HCT116 (cell line): Measurements from ENCODE around the gene CNTN4. TPM values are rescaled to one million over a fixed set of nuclear protein-coding genes. Genes with fewer than 3 reads are reported as not detected.

Experiments
- ATAC-seq: fragments of 200-7000 bp; cut with Tn5 transposase; 2 replicates; pipeline ENCODE4 v1.9.1; 2020; ENCODE audit warnings: mild to moderate bottlenecking, moderate library complexity
- BruUV-seq: library from RNA; stranded (reverse); fragments of 400-500 nt; replicated peaks from 2 replicates; lab custom pipeline; 2021; lab: Mats Ljungman, UMichigan
- CTCF ChIA-PET: fragments of 300-600 bp; sonication (Branson Sonifier 250); formaldehyde crosslinking; loops from one replicate; lab custom pipeline; 2021; ENCODE audit warnings: antibody characterized with exemption; lab: Charles Lee
- POLR2A ChIA-PET: fragments of 300-600, 350-600 bp; sonication (Branson Sonifier 250); formaldehyde crosslinking; loops from one replicate; lab custom pipeline; 2021; ENCODE audit warnings: antibody characterized with exemption; lab: Charles Lee
- RAD21 ChIA-PET, 2 experiments: fragments of 300-600 bp; sonication (Branson Sonifier 250); formaldehyde crosslinking; loops; one replicate each; lab custom pipeline; 2023; ENCODE audit warnings: low total read pairs in 2 of 2; ENCODE audit not compliant: uncharacterized antibody in 2 of 2, unreplicated experiment in 2 of 2, low non-redundant PET in 1 of 2; lab: Charles Lee
- DNase-seq: peaks from one replicate; pipeline ENCODE4 v3.0.0-alpha.2; 2010; ENCODE audit warnings: low read depth, low spot score
- H2AFZ ChIP-seq: fragments of 200-600 bp; shearing (Covaris generic), sonication (generic); 2 replicates; pipeline ENCODE4 v1.6.1; 2017; ENCODE audit warnings: low read depth, mixed run types, mixed read lengths, antibody characterized with exemption, low read length; ENCODE audit not compliant: poor library complexity, severe bottlenecking
- H3K27ac ChIP-seq: 2 replicates; pipeline ENCODE4 v1.5.1; 2012; ENCODE audit warnings: low read depth, low read length
- H3K27me3 ChIP-seq: fragments of 200-600 bp; sonication (generic); 2 replicates; pipeline ENCODE4 v1.6.1; 2016; ENCODE audit warnings: mixed run types, low read length, mixed read lengths; ENCODE audit not compliant: insufficient read depth
- H3K36me3 ChIP-seq, 2 experiments: fragments of 200-500 bp in 1 of 2; fragments of 200-600 bp in 1 of 2; sonication (Bioruptor generic) in 1 of 2; sonication (generic) in 1 of 2; 2 replicates each; pipeline versions ENCODE4 v1.5.1 to v1.6.1; 2014 to 2016; ENCODE audit warnings: low read length in 2 of 2, inconsistent platforms in 1 of 2, mixed read lengths in 1 of 2, mixed run types in 1 of 2; ENCODE audit not compliant: insufficient read depth in 2 of 2, control insufficient read depth in 1 of 2
- H3K4me1 ChIP-seq, 2 experiments: fragments of 200-600 bp in 1 of 2; sonication (generic) in 1 of 2; 2 replicates each; pipeline versions ENCODE4 v1.5.1 to v1.6.1; 2012 to 2017; ENCODE audit warnings: low read length in 2 of 2, inconsistent platforms in 1 of 2, mild to moderate bottlenecking in 1 of 2, mixed read lengths in 1 of 2, mixed run types in 1 of 2, moderate library complexity in 1 of 2; ENCODE audit not compliant: insufficient read depth in 2 of 2, control insufficient read depth in 1 of 2
- H3K4me2 ChIP-seq: fragments of 200-600 bp; sonication (generic); 2 replicates; pipeline ENCODE4 v1.6.1; 2017; ENCODE audit warnings: mixed run types, low read length, mixed read lengths
- H3K4me3 ChIP-seq, 2 experiments: fragments of 200-600 bp in 1 of 2; sonication (generic) in 1 of 2; replicated peaks in 1 of 2; 2 replicates each; pipeline ENCODE4 v1.5.1; 2011 to 2016; ENCODE audit warnings: low read length in 2 of 2, control low read depth in 1 of 2, low read depth in 1 of 2, mild to moderate bottlenecking in 1 of 2, mixed read lengths in 1 of 2, mixed run types in 1 of 2
- H3K79me2 ChIP-seq: fragments of 200-600 bp; sonication (generic); 2 replicates; pipeline ENCODE4 v1.6.1; 2017; ENCODE audit warnings: mild to moderate bottlenecking, mixed run types, low read length, moderate library complexity, mixed read lengths; ENCODE audit not compliant: insufficient read depth
- H3K9ac ChIP-seq: fragments of 200-600 bp; sonication (generic); 2 replicates; pipeline ENCODE4 v1.6.1; 2016; ENCODE audit warnings: low read length, mixed read lengths
- H3K9me2 ChIP-seq: fragments of 200-600 bp; sonication (generic), shearing (Covaris generic); 2 replicates; pipeline ENCODE4 v1.6.1; 2017; ENCODE audit warnings: mixed run types, mild to moderate bottlenecking, moderate library complexity; ENCODE audit not compliant: insufficient read depth
- H3K9me3 ChIP-seq, 2 experiments: fragments of 200-500 bp in 1 of 2; fragments of 200-600 bp in 1 of 2; sonication (Bioruptor generic) in 1 of 2; sonication (generic) in 1 of 2; 2 replicates each; pipeline ENCODE4 v1.6.1; 2014 to 2017; ENCODE audit warnings: low read length in 2 of 2, mixed read lengths in 2 of 2, inconsistent platforms in 1 of 2, low read depth in 1 of 2, mild to moderate bottlenecking in 1 of 2, mixed run types in 1 of 2, moderate library complexity in 1 of 2; ENCODE audit not compliant: control insufficient read depth in 1 of 2, insufficient read depth in 1 of 2
- H4K20me1 ChIP-seq: fragments of 200-600 bp; sonication (generic), shearing (Covaris generic); 2 replicates; pipeline ENCODE4 v1.6.1; 2017; ENCODE audit warnings: mixed run types, mild to moderate bottlenecking, moderate library complexity; ENCODE audit not compliant: insufficient read depth
- CBX3 ChIP-seq: IDR thresholded peaks from 2 replicates; pipeline ENCODE4 v1.6.1; 2012; ENCODE audit warnings: low read depth
- JUND ChIP-seq: IDR thresholded peaks from 2 replicates; pipeline ENCODE4 v1.6.1; 2012
- RAD21 ChIP-seq: IDR thresholded peaks from 2 replicates; pipeline ENCODE4 v1.6.1; 2012; ENCODE audit warnings: low read depth, mild to moderate bottlenecking
- SRF ChIP-seq: IDR thresholded peaks from 2 replicates; pipeline ENCODE4 v1.6.1; 2012; ENCODE audit warnings: low read depth
- TCF7L2 ChIP-seq: IDR thresholded peaks from 2 replicates; pipeline ENCODE4 v1.7.0; 2011; ENCODE audit warnings: borderline replicate concordance, inconsistent platforms; ENCODE audit not compliant: insufficient read depth, insufficient read length; ENCODE audit errors: extremely low read depth
- ZNF274 ChIP-seq: fragments of 200-500 bp; sonication (Bioruptor generic); IDR thresholded peaks from 2 replicates; pipeline ENCODE4 v1.6.1; 2014; ENCODE audit warnings: mild to moderate bottlenecking, low read depth, low read length, inconsistent platforms
- intact Hi-C: fragments of 100-400 bp; cut with micrococcal nuclease; formaldehyde crosslinking; loops from 2 replicates; pipeline ENCODE4 v1.10.0; 2022
- total RNA-seq: library from RNA; stranded (reverse); gene quantifications from one replicate; pipeline ENCODE4 v1.2.1, GENCODE V29; 2021; ENCODE audit not compliant: unreplicated experiment
- TF ChIP-seq, protein P1 (sequence below): IDR thresholded peaks from 2 replicates; pipeline ENCODE4 v1.6.1; 2011; ENCODE audit warnings: mild to moderate bottlenecking, low read length, moderate library complexity; ENCODE audit not compliant: insufficient replicate concordance; ENCODE audit errors: extremely low read depth

The CNTN4 gene
- total RNA-seq, 1 experiment from 2014 or later = not detected

DNA sequence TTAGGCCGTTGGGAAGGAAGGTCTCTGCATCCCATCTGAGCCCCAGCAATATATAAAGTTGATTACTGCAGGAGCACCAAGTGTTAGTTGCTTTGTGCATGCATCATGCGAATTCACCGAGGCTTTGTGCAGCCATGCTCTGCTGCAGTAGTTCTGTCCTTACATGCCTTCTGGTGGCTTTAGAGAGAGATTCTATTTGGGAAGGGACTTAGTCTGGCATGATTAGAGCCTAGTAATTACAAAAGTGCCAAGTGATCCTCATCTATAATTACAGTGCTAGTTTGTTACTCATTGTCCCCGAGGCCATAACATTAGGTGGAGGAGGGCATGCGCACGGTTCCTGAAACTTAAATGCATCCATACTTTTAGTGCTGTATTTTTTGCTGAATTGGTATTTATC is 353.6 kb downstream of the CNTN4 start:
- Histone ChIP-seq H3K27ac (no peak overlapping the region), H3K9me2 (no peaks in the 10 kb centered on the region), H3K79me2 (no peaks in the 10 kb centered on the region), H4K20me1 (no peaks in the 10 kb centered on the region), H3K4me2 (no peak overlapping the region), H3K4me1 (no peaks in the 10 kb centered on the region), H3K9ac (no peak overlapping the region), H3K9me3 (peaks cover 8 to 25% of the 10 kb centered on the region in 2 experiments; a peak in 2 of 4 replicates), H3K27me3 (no peaks in the 10 kb centered on the region), H3K4me3 (no peak overlapping the region), H2AFZ (no peak overlapping the region), H3K36me3 (no peaks in the 10 kb centered on the region)
- no peak for TF ChIP-seq TCF7L2
- no peak for TF ChIP-seq RAD21
- TF ChIP-seq CBX3 = no peak
- TF ChIP-seq SRF = no peak
- TF ChIP-seq JUND = no peak
- TF ChIP-seq, protein P1, sequence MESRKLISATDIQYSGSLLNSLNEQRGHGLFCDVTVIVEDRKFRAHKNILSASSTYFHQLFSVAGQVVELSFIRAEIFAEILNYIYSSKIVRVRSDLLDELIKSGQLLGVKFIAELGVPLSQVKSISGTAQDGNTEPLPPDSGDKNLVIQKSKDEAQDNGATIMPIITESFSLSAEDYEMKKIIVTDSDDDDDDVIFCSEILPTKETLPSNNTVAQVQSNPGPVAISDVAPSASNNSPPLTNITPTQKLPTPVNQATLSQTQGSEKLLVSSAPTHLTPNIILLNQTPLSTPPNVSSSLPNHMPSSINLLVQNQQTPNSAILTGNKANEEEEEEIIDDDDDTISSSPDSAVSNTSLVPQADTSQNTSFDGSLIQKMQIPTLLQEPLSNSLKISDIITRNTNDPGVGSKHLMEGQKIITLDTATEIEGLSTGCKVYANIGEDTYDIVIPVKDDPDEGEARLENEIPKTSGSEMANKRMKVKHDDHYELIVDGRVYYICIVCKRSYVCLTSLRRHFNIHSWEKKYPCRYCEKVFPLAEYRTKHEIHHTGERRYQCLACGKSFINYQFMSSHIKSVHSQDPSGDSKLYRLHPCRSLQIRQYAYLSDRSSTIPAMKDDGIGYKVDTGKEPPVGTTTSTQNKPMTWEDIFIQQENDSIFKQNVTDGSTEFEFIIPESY = no peak
- no peak for ATAC-seq
- no peak for DNase-seq
- intact Hi-C loops = no loop called here
- ChIA-PET RAD21 (no interaction called here), CTCF (no interaction called here), POLR2A (no interaction called here)
- BruUV-seq = no TSS peak

DNA sequence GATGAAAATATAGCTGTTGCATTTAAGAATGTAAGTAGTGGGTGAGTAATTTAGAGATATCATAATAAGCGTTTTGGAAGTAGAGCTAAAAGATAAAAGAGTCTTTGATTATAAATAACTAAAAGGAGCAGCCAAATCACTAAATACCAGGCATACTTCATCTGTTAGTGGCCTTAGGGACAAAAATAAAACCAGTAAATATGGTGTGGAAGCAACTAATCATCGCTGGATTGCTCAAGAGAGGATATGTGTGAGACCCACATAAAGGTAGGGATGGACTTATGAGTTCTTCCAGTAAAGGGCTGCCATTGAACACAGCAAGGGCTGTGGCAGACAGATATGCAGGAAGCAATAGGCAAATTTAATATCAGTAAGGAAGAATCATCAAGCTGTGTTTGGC is 356.2 kb downstream of the CNTN4 start:
- H3K36me3 ChIP-seq = no peaks in the 10 kb centered on the region
- no peaks in the 10 kb centered on the region for H3K9me2 ChIP-seq
- CTCF ChIA-PET = no interaction called here
- RAD21 ChIA-PET = no interaction called here
- DNase-seq (no peak), ATAC-seq (no peak)
- no TSS peak for BruUV-seq
- H3K79me2 ChIP-seq = no peaks in the 10 kb centered on the region
- intact Hi-C loops = no loop called here
- no peak overlapping the region for H3K27ac ChIP-seq
- peaks cover 13 to 20% of the 10 kb centered on the region in 2 experiments; a peak in 2 of 4 replicates for H3K9me3 ChIP-seq
- TF ChIP-seq ZNF274 = no peak
- H3K27me3 ChIP-seq = no peaks in the 10 kb centered on the region
- no peaks in the 10 kb centered on the region for H4K20me1 ChIP-seq
- H3K4me3 ChIP-seq = no peak overlapping the region
- H3K9ac ChIP-seq = no peak overlapping the region
- H3K4me2 ChIP-seq = no peak overlapping the region
- H3K4me1 ChIP-seq = no peaks in the 10 kb centered on the region
- no peak overlapping the region for H2AFZ ChIP-seq
- POLR2A ChIA-PET = no interaction called here
